NCI-H446 treated with DMSO at 0.1 percent for 48 hours (cell line): ENCODE data around the gene KAT8.
"Not testable (repeated sequence)": the region's sequence is repeated elsewhere in the genome, so short reads cannot be mapped to it uniquely, and the experiment has no call there.

Source experiments
- DNase-seq: peaks from one replicate; lab custom pipeline; 2025; lab: John Stamatoyannopoulos, UW

KAT8 gene

GRCh38 chr16:31131841-31132271, 14.4 kb downstream of the KAT8 start:
- no peak for DNase-seq

GRCh38 chr16:31132303-31132979, 15.0 kb downstream of the KAT8 start:
- no peak for DNase-seq

GRCh38 chr16:31133046-31133501, 15.6 kb downstream of the KAT8 start:
- no peak for DNase-seq

- DNase-seq = no peak
Observed at GRCh38 chr16:31134091-31134571, 16.7 kb downstream of the KAT8 start.

- DNase-seq = no peak
Observed at GRCh38 chr16:31134625-31135534, 17.4 kb downstream of the KAT8 start.

GRCh38 chr16:31135535-31136286, 18.2 kb downstream of the KAT8 start, which contains the start of gene PRSS8:
Gene PRSS8 (minus strand): TSS chr16:31135727. CDS start chr16:31135498, 229 bp downstream.
- no peak for DNase-seq

GRCh38 chr16:31136287-31136662, 18.8 kb downstream of the KAT8 start:
- DNase-seq = no peak

GRCh38 chr16:31136822-31137499, 19.5 kb downstream of the KAT8 start:
- not testable (repeated sequence) for DNase-seq

GRCh38 chr16:31138621-31139578, 21.4 kb downstream of the KAT8 start:
- no peak for DNase-seq

GRCh38 chr16:31141071-31141469, 23.6 kb downstream of the KAT8 start:
- DNase-seq = not testable (repeated sequence)

- DNase-seq = no peak
Observed at GRCh38 chr16:31141489-31142108, 24.1 kb downstream of the KAT8 start.

- DNase-seq = peak; percentile 96
Observed at GRCh38 chr16:31142109-31143010, 24.9 kb downstream of the KAT8 start.

GRCh38 chr16:31143011-31143693, 25.7 kb downstream of the KAT8 start:
- no peak for DNase-seq

- no peak for DNase-seq
Observed at GRCh38 chr16:31143694-31144148, 26.3 kb downstream of the KAT8 start.

- not testable (repeated sequence) for DNase-seq
Observed at GRCh38 chr16:31144418-31144817, 27.0 kb downstream of the KAT8 start.

GRCh38 chr16:31145398-31145990, 28.0 kb downstream of the KAT8 start:
- no peak for DNase-seq

GRCh38 chr16:31147574-31147973, 30.1 kb downstream of the KAT8 start:
- no peak for DNase-seq

- DNase-seq = no peak
Observed at GRCh38 chr16:31148281-31148728, 30.8 kb downstream of the KAT8 start.
